T-helper 1 cell (primary cell): Measurements from ENCODE around the gene SIL1.
"Not testable (repeated sequence)": the region's sequence is repeated elsewhere in the genome, so short reads cannot be mapped to it uniquely, and the experiment has no call there.

Experiments
- DNase-seq, 5 donors: peaks; one replicate each; pipeline ENCODE4 v3.0.0-alpha.2; 2012 to 2020

The SIL1 gene

GRCh38 chr5:139016186-139016585 lies 182.0 kb downstream of the SIL1 start:
- no peak for DNase-seq

GRCh38 chr5:139014726-139015125 lies 183.4 kb downstream of the SIL1 start:
- DNase-seq: no peak

DNA sequence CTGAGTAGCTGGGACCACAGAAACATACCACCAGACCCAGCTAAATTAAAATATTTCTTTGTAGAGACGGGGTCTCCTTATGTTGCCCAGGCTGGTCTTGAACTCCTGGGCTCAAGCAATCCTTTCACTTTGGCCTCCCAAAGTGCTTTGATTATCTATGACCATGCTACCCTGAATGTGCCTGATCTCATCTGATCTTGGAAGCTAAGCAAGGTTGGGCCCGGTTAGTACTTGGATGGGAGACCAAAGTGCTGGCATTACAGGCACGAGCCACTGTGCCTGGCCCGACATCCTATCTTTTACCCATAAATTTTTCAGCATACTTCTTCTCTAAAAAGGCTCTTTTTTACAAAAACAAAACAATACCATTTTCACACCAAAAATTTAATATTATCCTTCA lies 186.0 kb downstream of the SIL1 start:
- no peak for DNase-seq

DNA sequence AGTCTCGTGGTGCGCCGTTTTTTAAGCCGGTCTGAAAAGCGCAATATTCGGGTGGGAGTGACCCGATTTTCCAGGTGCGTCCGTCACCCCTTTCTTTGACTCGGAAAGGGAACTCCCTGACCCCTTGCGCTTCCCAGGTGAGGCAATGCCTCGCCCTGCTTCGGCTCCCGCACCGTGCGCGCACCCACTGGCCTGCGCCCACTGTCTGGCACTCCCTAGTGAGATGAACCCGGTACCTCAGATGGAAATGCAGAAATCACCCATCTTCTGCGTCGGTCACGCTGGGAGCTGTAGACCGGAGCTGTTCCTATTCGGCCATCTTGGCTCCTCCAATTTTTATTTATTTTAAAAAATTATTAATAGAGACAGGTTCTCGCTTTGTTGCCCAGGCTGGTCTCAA lies 187.0 kb downstream of the SIL1 start:
- DNase-seq: not testable (repeated sequence)

DNA sequence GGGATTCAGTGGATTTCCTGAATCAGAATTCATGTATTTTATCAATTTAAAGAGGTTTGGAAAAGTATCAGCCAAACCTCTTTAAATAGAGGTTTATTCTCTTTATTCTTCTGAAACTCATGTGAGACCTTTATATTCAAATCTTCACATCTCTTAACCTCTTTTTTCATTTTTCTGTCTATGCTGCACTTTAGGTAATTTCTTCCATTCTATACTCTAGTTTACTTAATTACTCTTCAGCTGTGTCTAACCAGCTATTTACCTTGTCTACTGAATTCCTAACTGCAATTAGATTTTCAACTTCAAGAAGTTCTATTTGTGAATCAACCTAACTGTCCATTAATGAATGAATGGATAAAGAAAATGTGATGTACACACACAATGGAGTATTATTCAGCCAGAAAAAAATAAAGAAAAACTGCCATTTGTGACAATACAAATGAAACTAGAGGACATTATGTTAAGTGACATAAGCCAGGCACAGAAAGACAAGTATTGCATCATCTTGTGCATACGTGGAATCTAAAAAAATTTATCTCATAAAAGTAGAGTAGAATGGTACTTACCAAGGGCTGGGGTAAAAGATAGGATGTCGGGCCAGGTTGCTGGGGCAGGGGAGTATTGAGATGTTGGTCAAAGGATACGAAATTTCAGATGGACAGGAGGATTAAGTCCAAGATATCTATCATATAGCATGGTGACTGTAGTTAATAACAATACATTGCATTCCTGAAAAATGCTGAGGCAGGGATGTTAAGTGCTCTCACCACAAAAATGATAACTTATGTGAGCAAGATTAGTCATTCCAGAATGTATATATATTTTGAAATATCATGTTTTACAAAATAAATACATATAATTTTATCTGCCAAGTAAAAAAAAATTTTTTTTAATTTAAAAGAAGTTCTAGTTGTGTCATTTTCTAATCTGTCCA lies 193.5 kb downstream of the SIL1 start:
- no peak for DNase-seq

DNA sequence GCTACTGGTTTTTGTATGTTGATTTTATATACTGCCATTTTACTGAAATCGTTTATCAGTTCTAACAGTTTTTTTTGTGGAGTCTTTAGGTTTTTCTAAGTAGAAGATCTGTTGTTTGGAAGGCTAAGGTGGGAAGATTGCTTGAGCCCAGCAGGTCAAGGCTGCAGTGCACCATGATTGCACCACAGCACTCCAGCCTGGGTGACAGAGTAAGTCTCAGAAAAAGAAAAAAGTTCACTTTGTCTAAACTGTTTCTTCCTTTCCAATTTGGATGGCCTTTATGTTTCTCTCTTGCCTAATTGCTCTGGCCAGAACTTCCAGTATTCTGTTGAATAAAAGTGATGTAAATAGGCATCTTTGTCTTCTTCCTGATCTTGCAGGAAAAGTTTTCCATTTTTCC lies 198.5 kb downstream of the SIL1 start:
- no peak for DNase-seq

DNA sequence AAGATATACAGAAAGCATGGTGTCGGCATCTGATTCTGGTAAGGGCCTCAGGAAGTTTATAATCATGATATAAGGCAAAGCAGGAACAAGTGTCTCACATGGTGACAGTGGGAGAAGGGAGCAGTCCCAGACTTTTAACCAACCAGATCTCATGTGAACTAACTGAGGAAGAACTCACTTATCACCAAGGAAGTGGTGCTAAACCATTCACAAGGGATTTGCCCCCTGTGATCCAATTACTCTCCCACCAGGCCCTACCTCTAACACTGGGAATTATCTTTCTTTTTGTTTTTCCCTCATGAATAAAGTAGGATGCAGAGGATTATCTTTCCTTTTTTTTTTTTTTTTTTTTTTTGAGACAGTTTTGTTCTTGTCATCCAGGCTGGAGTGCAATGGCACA lies 199.6 kb downstream of the SIL1 start:
- DNase-seq: no peak

- no peak for DNase-seq
Observed at GRCh38 chr5:138996120-138996519, 202.0 kb downstream of the SIL1 start.

GRCh38 chr5:138990986-138991590 lies 207.1 kb downstream of the SIL1 start:
- no peak for DNase-seq

- no peak for DNase-seq
Observed at GRCh38 chr5:138989720-138990119, 208.4 kb downstream of the SIL1 start.

DNA sequence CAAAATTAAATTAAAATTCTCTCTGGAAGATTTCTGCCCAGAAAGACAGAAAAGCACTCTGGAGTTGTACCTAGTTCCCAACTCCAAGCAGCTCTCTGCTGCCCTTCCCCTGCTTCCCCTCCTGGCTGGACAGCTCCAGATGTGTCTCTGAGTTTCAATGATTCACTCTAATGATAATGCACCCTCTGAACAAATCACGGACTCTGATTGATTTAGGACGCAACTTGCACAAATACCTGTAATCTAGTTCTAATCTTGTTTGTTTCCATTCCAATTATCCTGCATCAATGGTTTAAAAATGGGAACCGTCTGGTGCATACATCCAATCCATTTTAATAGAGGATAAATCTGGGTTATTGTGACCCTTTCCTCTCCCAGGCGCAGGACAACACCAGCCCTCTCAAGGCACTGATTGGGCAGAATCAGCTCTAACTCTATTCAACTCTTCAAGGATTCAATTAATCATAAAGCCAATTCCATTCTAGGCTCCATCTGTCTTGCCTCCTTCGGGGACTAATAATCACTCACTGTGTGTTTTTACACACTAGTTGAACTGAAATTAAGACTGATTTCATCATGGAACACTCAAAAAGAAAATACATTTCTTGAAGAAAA lies 211.9 kb downstream of the SIL1 start:
- DNase-seq: no peak

- no peak for DNase-seq
Observed at GRCh38 chr5:138985683-138986082, 212.5 kb downstream of the SIL1 start.

DNA sequence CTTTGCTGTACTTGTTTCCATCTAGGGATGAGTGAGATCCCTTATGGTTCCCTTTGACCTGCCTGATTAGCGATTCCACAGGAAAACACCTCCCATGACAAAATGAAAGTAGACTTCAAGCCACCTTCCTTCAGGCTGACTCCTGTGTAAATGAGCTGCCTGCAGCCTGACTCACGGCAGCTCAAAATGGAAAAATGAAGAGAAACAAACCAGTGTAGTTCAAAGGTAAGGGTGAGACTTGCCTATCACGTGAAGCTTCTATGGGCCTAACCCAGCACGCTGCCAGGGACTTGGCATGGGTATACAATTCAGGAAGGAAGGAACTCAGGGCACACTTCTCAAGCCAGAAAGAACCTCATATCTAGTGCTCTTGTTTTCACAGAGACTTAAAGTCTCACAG lies 212.9 kb downstream of the SIL1 start:
- DNase-seq: no peak

GRCh38 chr5:138983984-138984383 lies 214.2 kb downstream of the SIL1 start:
- no peak for DNase-seq

- DNase-seq: peak in 1 of 5 donors; percentile 13
Observed at GRCh38 chr5:138981586-138981985, 216.6 kb downstream of the SIL1 start.

DNA sequence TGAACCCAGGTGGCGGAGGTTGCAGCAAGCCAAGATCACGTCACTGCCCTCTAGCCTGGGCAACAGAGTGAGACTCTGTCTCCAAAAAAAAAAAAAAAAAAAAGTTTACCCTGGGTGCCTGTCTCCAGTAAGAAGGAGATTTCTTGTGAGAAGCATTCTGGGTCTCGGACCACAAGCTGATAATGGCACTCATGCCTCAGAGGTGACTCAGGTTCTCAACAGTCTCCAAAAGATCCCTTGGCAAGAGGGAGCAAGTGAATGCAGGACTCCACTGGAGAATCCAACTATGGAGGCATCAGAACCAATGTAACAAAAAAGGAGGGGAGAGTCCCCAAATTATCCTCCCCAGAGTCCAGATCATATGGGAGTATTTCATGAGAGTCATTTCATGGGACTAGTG lies 217.0 kb downstream of the SIL1 start:
- no peak for DNase-seq

DNA sequence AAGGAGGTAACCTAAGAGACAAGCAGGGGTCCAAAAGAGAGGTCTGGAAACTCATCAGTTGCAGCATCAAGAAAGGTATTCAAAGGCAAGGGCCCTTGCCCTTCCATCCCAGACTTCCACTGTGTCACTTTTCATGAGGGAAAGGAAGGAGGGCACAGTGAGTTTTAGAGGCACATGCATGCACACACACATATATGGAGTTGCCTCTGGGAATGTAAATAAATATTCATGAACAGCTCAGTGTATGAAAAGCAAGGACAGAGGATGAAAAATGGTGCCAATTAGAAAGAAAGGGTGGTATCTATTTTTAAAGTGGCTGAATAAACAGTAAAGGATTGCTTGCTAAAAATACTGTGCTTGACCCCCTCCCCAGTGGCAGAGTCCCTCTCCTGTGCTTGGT lies 217.7 kb downstream of the SIL1 start:
- no peak for DNase-seq

- peak in 1 of 5 donors; percentile 40 for DNase-seq
Observed at GRCh38 chr5:138979684-138980280, 218.4 kb downstream of the SIL1 start.

GRCh38 chr5:138978581-138978980 lies 219.6 kb downstream of the SIL1 start:
- DNase-seq: no peak

DNA sequence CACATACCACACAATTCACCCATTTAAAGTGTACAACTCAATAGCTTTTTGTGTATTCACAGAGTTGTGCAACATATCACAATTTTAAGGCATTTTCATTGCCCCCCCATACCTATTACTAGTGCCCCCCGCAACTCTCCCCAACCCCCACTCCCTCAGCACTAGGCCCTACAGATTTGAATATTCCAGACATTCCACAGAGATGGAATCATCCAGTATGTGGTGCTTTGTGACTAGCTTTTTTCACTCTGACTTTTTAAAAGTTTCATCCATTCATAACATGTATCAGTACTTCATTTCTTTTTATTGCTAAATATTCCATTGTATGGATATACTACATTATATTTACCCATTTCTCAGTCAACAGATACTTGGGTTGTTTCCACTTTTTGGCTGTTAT lies 220.1 kb downstream of the SIL1 start:
- DNase-seq: no peak

GRCh38 chr5:138975098-138975847 lies 222.9 kb downstream of the SIL1 start:
- DNase-seq: no peak

DNA sequence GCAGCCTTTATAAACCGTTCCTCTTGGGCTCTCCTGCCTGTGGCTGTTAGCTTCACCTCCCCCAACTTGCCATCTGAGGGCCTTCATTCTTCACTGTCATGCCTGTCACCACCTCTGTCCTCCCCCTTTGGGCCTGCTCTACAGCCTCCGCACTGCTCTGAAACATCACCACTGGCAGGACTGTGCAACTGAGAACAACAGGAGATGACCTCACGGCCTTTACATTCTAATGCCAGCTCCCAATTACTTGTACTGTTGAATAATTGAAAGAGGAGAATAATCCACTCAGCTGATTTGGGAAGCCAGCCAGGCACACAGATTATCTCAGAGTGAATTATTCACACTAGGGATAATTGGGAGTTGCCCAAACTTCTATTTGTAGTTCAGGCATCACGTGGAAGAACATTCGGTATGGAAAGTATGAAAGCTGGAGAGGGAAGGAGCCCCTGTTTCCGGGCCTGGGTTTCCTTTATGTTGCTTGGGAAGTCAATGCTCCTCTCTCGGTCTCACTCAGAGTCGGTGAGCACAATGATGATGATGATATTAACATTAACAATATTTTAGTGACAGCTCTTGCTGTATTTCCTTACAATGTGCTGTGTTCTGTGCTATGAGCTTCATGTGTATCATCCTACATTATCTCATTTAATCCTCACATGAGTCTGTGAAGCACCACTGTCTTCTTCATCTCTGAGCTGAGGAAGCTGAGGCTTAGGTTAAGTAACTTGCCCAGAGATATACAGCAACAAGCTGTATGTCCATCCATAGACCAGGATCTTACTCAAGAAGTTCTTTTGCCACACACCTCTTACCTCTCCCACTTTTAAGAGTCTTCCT lies 223.7 kb downstream of the SIL1 start:
- DNase-seq: no peak
